Neural cell (in vitro differentiated cells): Measurements from ENCODE around the gene ATPAF1.

Source experiments
- TAF1 ChIP-seq: IDR thresholded peaks from 2 replicates; pipeline ENCODE4 v1.6.1; 2012; ENCODE audit warnings: low read depth
- TF ChIP-seq, protein P1 (sequence below): fragments of 450-650 bp; IDR thresholded peaks from 2 replicates; pipeline ENCODE4 v1.5.1; 2014; ENCODE audit warnings: antibody characterized with exemption, mild to moderate bottlenecking, moderate library complexity; ENCODE audit not compliant: poor library complexity, severe bottlenecking

DNA sequence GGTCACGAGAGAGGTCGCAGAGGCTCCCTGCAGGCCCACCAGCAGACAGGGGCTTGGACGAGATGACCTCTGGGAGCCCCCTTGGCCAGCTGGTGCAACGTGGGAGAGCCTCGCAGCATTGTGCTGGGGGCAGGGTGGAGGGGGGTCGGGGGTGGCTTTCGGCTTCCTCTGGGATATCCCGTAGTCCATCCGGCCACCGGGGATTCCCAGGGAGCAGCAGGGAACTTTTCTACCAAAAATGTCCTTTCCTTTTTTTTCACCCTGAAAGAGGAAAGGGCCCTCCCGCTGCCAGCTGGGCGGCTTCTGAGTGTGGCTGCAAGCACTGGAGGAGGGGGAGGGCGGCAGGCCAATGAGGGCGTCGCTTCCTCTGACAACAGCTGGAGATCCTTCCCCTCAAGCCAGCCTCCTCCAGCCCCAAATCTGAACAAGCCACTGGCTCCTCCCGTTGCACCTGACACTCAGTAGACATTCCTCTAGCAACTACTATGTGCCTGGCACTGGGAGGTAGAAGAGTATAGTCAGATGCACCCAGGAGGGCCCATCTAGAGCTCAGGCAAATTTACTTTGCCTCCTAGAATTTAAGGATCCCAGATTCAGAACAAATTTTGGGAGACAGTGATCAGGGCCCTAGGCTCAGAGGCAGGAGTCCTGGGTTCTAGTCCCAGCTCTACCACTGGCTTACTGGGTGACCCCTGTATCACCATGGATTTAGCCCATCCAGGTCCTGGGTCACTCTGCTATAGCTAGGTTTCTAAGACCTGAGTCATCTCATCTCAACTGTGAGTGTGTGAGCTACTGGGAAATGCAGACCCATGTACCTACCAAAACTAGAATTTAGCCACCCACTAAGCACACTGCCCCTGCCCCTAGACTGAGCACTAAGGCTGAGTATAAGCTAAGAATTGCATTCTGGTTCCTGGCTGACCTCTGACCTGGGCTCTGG, 54.2 kb downstream of the ATPAF1 start:
- TF ChIP-seq, protein P1, sequence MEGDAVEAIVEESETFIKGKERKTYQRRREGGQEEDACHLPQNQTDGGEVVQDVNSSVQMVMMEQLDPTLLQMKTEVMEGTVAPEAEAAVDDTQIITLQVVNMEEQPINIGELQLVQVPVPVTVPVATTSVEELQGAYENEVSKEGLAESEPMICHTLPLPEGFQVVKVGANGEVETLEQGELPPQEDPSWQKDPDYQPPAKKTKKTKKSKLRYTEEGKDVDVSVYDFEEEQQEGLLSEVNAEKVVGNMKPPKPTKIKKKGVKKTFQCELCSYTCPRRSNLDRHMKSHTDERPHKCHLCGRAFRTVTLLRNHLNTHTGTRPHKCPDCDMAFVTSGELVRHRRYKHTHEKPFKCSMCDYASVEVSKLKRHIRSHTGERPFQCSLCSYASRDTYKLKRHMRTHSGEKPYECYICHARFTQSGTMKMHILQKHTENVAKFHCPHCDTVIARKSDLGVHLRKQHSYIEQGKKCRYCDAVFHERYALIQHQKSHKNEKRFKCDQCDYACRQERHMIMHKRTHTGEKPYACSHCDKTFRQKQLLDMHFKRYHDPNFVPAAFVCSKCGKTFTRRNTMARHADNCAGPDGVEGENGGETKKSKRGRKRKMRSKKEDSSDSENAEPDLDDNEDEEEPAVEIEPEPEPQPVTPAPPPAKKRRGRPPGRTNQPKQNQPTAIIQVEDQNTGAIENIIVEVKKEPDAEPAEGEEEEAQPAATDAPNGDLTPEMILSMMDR: no peak
- no peak for TF ChIP-seq TAF1
